ENCODE data around the gene ANXA6. TPM values are rescaled to one million over a fixed set of nuclear protein-coding genes. Genes with fewer than 3 reads are reported as not detected.

The ANXA6 gene
- total RNA-seq, 1 experiment from 2014 or later, result 98.7 TPM

DNA sequence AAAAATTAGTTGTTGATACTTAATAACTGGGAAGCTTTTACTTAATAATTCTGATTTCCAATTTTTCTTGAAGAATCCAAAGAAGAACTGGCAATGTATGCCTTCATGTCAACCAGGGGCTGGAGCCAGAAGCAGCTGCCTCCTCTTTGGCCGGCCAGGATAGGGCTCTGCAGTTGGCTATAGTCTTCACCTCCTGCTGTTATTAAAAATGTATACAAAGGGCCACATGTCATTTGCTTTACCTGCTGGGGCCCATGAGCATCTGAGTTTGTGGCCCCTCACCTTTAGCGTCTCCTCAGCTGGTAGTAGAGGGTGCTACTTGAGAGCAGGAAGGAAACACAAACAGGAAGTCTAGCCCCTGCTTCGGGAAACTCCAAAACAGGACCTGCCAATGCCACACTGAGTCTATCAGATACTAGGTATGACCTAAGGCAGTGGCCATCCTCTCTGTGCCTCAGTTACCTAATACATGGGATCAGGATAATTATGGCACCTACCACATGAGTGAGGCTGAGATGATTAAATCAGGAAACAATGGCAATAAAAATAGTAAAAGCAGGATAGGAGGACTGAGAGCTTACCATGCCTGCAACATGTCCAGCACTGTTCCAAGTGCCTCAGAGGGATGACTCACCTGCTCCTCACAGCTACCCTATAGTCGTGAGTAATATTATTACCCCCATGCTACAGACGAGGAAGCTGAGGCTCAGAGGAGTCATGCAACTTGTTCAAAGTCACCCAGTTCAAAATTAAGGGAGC is 45.0 kb upstream of the ANXA6 start:
- Mint-ChIP-seq H3K36me3 (ENCODE audit: insufficient read depth in 1 of 3, low read depth in 3 of 3) (no peaks in the 10 kb centered on the region), H3K4me3 (no peak overlapping the region), H3K27me3 (ENCODE audit: low read depth) (no peaks in the 10 kb centered on the region), H3K27ac (no peak overlapping the region), H3K9me3 (no peaks in the 10 kb centered on the region), H3K4me1 (peaks cover 3 to 7% of the 10 kb centered on the region in 2 experiments; a peak in 2 of 4 replicates)
- no peaks in the 10 kb centered on the region for H3K9me3 ChIP-seq (ENCODE audit: control insufficient read depth, low read depth, low read length)
- DNase-seq, result no peak
- no peak overlapping the region for H2BK20ac ChIP-seq (ENCODE audit: low read depth, low read length, poor library complexity, severe bottlenecking)
- H3K9ac ChIP-seq (ENCODE audit: extremely low read depth, insufficient read length, low read length), result no peak overlapping the region
- H4K5ac ChIP-seq (ENCODE audit: insufficient read length, low read depth, low read length), result no peak overlapping the region
- no peak overlapping the region for H3K4me2 ChIP-seq (ENCODE audit: insufficient read depth, insufficient read length, low read length)
- no peak overlapping the region for H3K23ac ChIP-seq (ENCODE audit: insufficient read length, low read depth, low read length)
- no peaks in the 10 kb centered on the region for H3K27me3 ChIP-seq (ENCODE audit: insufficient read depth, low read length)
- H3K4ac ChIP-seq (ENCODE audit: low read depth, low read length), result no peak overlapping the region
- no peak for TF ChIP-seq CTCF (conservative IDR thresholded peaks at IDR 0.05)
- H2BK12ac ChIP-seq (ENCODE audit: insufficient read length, low read depth, low read length), result no peak overlapping the region
- H3K14ac ChIP-seq (ENCODE audit: insufficient read depth, low read length), result no peak overlapping the region
- H3K18ac ChIP-seq (ENCODE audit: insufficient read length, low read depth, low read length), result no peak overlapping the region
- no peak overlapping the region for H3T11ph ChIP-seq (ENCODE audit: low read length)
- H4K91ac ChIP-seq (ENCODE audit: insufficient read length, low read depth, low read length), result no peak overlapping the region
- WGBS (ENCODE audit: extremely low coverage, insufficient read length, low lambda C conversion rate), result no CpG with 5 or more reads among the region's 5 CpGs
- H2AFZ ChIP-seq (ENCODE audit: low read length), result no peak overlapping the region
- no peak overlapping the region for H3K27ac ChIP-seq (ENCODE audit: insufficient read length, low read depth, low read length)
- H2AK5ac ChIP-seq (ENCODE audit: insufficient read length, low read length), result no peak overlapping the region
- no peak overlapping the region for H2BK15ac ChIP-seq (ENCODE audit: low read depth, low read length)
- H3K23me2 ChIP-seq (ENCODE audit: insufficient read length, low read depth, low read length, poor library complexity, severe bottlenecking), result no peaks in the 10 kb centered on the region
- no peaks in the 10 kb centered on the region for H4K20me1 ChIP-seq (ENCODE audit: control insufficient read depth, insufficient read depth, insufficient read length)
- H2BK120ac ChIP-seq (ENCODE audit: low read depth, low read length, poor library complexity, severe bottlenecking), result no peak overlapping the region
- no peak overlapping the region for H2BK5ac ChIP-seq (ENCODE audit: insufficient read length, low read length)
- no peaks in the 10 kb centered on the region for H3K79me1 ChIP-seq (ENCODE audit: insufficient read depth, low read depth, low read length, poor library complexity, severe bottlenecking)
- no peaks in the 10 kb centered on the region for H3K79me2 ChIP-seq (ENCODE audit: insufficient read depth, low read length)
- H3K4me1 ChIP-seq (ENCODE audit: insufficient read depth, low read length), result no peaks in the 10 kb centered on the region; the same call in 1 of the 2 replicates
- H4K8ac ChIP-seq (replicated peaks; ENCODE audit: insufficient read length, low read depth, low read length), result no peak overlapping the region
- H3K56ac ChIP-seq (ENCODE audit: insufficient read length, low read depth, low read length), result no peak overlapping the region
